ENCODE results near the gene FEV. TPM values are rescaled to one million over a fixed set of nuclear protein-coding genes. Genes with fewer than 3 reads are reported as not detected.
"Not testable (repeated sequence)": the region's sequence is repeated elsewhere in the genome, so short reads cannot be mapped to it uniquely, and the experiment has no call there.

FEV gene
- total RNA-seq, 1 donor from 2014 or later: not detected

- intact Hi-C loops (cut with DNase I): no loop called here
- peak; percentile 75 for DNase-seq (ENCODE audit: low spot score)
- peak; percentile 74 for ATAC-seq
Observed at GRCh38 chr2:218959141-218959731, 25.7 kb downstream of the FEV start, which contains the start of gene CDK5R2. CDK5R2 (plus strand) TSS chr2:218959666; CDS start chr2:218959821, 155 bp downstream.

DNA sequence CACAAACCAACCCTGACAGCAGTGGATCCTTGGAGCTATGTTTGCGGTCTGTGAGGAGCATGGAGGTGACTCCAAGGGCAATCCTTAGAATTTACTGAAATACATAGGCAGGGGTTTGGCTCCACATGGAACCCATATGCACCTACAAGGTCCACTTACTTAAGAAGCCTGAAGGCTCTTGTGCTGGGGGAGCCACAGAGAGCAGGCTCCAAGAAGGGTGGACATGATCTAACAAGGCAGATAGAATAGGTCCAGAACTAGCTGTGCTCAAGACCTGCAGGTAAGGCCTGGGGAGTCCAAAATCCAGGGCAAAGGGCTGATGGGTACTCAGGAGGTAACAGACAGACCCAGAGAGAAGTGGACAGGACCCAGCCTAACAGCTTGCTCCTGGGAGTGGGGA is 26.7 kb downstream of the FEV start:
- ATAC-seq (no peak), DNase-seq (ENCODE audit: low spot score) (no peak)
- intact Hi-C loops (cut with DNase I): no loop called here

GRCh38 chr2:218957671-218958070 is 27.3 kb downstream of the FEV start:
- ATAC-seq: no peak
- DNase-seq (ENCODE audit: low spot score): no peak
- intact Hi-C loops (cut with DNase I): no loop called here

DNA sequence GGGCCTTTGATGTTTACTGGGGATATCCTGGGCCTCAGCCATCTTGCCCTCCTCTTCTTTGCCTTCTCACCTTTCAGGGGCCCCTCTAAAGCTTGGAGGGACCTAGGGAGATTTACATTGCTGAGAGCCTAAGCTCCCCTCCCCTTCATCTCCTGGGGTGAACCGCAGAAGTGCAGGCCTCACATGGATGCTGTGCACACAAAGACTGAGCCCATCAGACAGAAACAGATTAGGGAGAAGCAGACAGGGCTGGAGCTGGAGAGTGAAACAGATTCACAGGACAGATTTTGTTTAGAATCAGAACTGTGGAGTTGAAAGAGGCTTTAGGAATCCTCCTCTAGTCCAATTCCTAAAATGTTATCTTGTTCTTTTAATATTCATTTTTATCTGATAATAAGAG is 28.9 kb downstream of the FEV start:
- DNase-seq (ENCODE audit: low spot score) (no peak), ATAC-seq (no peak)
- intact Hi-C loops (cut with DNase I): no loop called here

- intact Hi-C loops (cut with DNase I): no loop called here
- ATAC-seq: no peak
Observed at GRCh38 chr2:218954541-218955300, 30.3 kb downstream of the FEV start.

GRCh38 chr2:218953366-218953954 is 31.5 kb downstream of the FEV start:
- intact Hi-C loops (cut with DNase I): no loop called here
- ATAC-seq (no peak), DNase-seq (ENCODE audit: low spot score) (no peak)

More at GRCh38 chr2:218954541-218955300, 30.3 kb downstream of the FEV start:
- no peak for DNase-seq (ENCODE audit: low spot score)

GRCh38 chr2:218952160-218952559 is 32.8 kb downstream of the FEV start:
- no peak for ATAC-seq
- intact Hi-C loops (cut with DNase I): no loop called here
- no peak for DNase-seq (ENCODE audit: low spot score)

DNA sequence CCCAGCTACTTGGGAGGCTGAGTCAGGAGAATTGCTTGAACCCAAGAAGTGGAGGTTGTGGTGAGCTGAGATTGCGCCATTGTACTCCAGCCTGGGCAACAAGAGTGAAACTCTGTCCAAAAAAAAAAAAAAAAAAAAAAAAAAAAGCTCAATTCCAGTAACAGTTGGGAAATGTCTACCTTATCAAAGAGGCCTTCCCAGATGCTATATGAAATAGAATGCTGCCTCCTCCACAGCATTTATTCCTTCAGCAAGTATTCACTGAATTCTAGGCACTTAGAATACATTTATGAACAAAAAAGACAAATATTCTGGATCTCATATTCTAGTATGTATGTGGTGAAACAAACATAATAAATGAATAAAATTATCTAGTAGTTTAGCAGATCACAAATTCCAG is 38.4 kb downstream of the FEV start:
- intact Hi-C loops (cut with DNase I): no loop called here
- ATAC-seq: no peak
- DNase-seq (ENCODE audit: low spot score): no peak

GRCh38 chr2:218944759-218945404 is 40.1 kb downstream of the FEV start:
- DNase-seq (ENCODE audit: low spot score): no peak
- intact Hi-C loops (cut with DNase I): no loop called here
- ATAC-seq: no peak

DNA sequence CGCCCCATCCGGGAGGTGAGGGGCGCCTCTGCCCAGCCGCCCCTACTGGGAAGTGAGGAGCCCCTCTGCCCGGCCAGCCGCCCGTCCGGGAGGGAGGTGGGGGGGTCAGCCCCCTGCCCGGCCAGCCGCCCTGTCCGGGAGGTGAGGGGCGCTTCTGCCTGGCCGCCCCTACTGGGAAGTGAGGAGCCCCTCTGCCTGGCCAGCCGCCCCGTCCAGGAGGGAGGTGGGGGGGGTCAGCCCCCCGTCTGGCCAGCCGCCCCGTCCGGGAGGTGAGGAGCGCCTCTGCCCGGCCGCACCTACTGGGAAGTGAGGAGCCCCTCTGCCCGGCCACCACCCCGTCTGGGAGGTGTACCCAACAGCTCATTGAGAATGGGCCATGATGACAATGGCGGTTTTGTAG is 53.2 kb downstream of the FEV start:
- DNase-seq (ENCODE audit: low spot score); intact Hi-C loops (cut with DNase I); ATAC-seq: not testable (repeated sequence)

Small RNAs within 50 kb of the gene (microRNA-seq; reads per million reads assigned to microRNA genes)
- gene MIR375: 183 reads per million, percentile 64 among the genes with 10 or more reads in this experiment

Other genes with a start within 250 kb of the FEV start
- gene CYP27A1, start 203.0 kb downstream of the FEV start, total RNA-seq: 51.8 TPM
- 0.49 TPM for gene PRKAG3, start 153.4 kb downstream of the FEV start, total RNA-seq
- 23.3 TPM for gene WNT6, start 125.4 kb downstream of the FEV start, total RNA-seq
- gene WNT10A, start 104.3 kb downstream of the FEV start, total RNA-seq: 0.94 TPM
- not detected for gene CDK5R2, start 25.5 kb downstream of the FEV start, total RNA-seq
- not detected for gene CRYBA2, start 8.2 kb upstream of the FEV start, total RNA-seq
- 0.18 TPM for gene CFAP65, start 56.3 kb upstream of the FEV start, total RNA-seq
- gene IHH, start 75.7 kb upstream of the FEV start, total RNA-seq: 0.22 TPM
- 15.0 TPM for gene NHEJ1, start 175.6 kb upstream of the FEV start, total RNA-seq
- gene SLC23A3, start 184.8 kb upstream of the FEV start, total RNA-seq: 3.3 TPM
- gene CNPPD1, start 191.7 kb upstream of the FEV start, total RNA-seq: 55.8 TPM
- 75.7 TPM for gene RETREG2, start 193.1 kb upstream of the FEV start, total RNA-seq
- gene ZFAND2B, start 221.6 kb upstream of the FEV start, total RNA-seq: 40.8 TPM
- 32.6 TPM for gene ABCB6, start 233.8 kb upstream of the FEV start, total RNA-seq
- gene ATG9A, start 244.5 kb upstream of the FEV start, total RNA-seq: 39.9 TPM
- gene ANKZF1, start 244.6 kb upstream of the FEV start, total RNA-seq: 46.9 TPM